Measurements from ENCODE around the gene SCGB1C1.
A peak's percentile ranks its signal among the peaks of the same experiment; 100 is the strongest.

SCGB1C1 gene

DNA sequence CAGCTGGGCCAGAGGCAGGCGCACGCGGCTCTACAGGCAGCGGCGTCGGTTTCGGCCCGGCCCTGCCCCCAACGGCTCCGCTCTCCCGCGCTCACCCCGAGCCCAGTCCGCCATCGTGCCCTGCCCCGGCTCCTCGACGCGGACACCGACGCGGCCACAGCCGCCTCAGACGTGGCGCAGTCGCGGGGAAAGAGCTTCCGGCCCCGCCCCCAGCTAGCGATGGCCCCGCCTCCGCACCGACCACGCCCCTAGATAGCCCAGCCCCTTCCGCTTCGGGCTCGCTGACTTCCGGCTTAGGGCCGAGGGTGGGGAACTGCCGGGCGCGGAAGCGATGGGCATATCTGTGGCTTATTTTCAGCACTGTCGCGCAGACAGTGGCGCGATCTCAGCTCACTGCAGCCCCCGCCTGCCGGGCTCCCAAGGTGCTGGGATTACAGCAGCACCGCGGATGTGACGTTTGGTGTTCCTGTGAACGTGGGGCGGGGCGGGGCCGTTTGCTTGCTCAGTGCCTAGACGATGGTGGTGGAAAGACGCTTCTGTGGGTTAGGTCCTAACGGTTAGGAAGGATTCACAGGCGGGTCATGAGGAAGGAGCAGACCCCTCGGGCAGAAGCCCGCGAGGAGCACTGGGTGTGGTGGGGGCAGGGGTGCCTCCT lies 14.5 kb downstream of the SCGB1C1 start, which contains the start of the genes BET1L and RIC8A:
BET1L (minus strand) TSS at position 192 of the 655 bp plus-strand sequence; CDS start at position 114, 78 bp downstream.
RIC8A (plus strand) TSS at position 501 of the 655 bp plus-strand sequence. CDS start 1,147 bp downstream, outside the sequence.
- DNase-seq (ENCODE audit: low read depth), result peak; percentile 94
- H3K4me3 ChIP-seq (ENCODE audit: low read depth, low read length), result peak within 1 kb of the TSS; percentile 88
- TF ChIP-seq, protein P1, sequence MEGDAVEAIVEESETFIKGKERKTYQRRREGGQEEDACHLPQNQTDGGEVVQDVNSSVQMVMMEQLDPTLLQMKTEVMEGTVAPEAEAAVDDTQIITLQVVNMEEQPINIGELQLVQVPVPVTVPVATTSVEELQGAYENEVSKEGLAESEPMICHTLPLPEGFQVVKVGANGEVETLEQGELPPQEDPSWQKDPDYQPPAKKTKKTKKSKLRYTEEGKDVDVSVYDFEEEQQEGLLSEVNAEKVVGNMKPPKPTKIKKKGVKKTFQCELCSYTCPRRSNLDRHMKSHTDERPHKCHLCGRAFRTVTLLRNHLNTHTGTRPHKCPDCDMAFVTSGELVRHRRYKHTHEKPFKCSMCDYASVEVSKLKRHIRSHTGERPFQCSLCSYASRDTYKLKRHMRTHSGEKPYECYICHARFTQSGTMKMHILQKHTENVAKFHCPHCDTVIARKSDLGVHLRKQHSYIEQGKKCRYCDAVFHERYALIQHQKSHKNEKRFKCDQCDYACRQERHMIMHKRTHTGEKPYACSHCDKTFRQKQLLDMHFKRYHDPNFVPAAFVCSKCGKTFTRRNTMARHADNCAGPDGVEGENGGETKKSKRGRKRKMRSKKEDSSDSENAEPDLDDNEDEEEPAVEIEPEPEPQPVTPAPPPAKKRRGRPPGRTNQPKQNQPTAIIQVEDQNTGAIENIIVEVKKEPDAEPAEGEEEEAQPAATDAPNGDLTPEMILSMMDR (IDR thresholded peaks at IDR 0.05; ENCODE audit: control insufficient read depth, extremely low read depth, insufficient read depth), result no peak

DNA sequence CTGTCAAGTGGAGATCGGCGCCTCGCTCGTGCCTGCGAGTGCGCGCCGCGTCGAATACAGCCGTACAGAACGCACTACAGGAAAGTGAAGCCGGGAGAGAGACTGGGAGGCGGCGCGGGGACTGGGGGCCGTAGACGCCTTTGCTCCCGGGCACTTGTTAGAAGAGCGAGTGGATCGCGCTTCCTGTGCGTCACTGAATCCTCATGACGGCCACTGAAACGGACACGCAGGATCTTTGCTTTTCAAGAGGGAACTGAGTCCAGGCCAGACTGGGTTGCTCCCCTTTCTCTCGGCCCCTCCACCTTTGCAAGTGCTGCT lies 14.9 kb downstream of the SCGB1C1 start:
- no peak for DNase-seq (ENCODE audit: low read depth)
- peak overlapping the region; percentile 88 for H3K4me3 ChIP-seq (ENCODE audit: low read depth, low read length)
- TF ChIP-seq, protein P1 (IDR thresholded peaks at IDR 0.05; ENCODE audit: control insufficient read depth, extremely low read depth, insufficient read depth), result no peak

DNA sequence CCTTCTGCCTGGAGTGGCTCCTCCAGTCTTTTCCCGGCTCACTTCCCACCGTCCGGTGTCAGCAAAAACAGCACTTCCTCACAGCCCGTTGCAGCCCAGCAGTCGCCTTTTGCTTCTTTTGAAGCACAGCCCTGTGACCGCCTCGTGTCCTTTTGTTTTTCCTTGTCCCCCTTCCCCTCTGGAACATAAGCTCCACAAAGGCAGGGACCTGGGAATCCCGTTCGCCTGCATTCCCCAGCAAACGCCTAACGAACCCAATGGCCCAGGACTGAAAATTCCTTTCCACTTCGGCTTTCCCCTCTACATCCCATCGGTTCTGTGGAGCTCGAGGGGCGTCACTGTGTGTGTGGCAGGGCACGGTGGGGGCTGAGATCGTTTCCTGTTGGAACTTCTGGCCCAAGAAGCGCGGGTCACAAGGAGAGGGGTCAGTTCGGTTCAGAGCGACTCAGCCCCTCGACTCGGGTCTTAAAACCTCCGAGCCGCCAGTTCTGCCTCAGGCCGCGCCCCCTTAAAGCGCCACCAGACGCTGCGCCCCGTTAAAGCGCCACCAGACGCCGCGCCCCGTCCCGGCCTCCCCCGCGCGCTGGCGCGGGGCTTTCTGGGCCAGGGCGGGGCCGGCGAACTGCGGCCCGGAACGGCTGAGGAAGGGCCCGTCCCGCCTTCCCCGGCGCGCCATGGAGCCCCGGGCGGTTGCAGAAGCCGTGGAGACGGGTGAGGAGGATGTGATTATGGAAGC lies 15.5 kb downstream of the SCGB1C1 start:
- peak overlapping the region; percentile 88 for H3K4me3 ChIP-seq (ENCODE audit: low read depth, low read length)
- TF ChIP-seq, protein P1 (IDR thresholded peaks at IDR 0.05; ENCODE audit: control insufficient read depth, extremely low read depth, insufficient read depth), result no peak
- DNase-seq (ENCODE audit: low read depth), result no peak

DNA sequence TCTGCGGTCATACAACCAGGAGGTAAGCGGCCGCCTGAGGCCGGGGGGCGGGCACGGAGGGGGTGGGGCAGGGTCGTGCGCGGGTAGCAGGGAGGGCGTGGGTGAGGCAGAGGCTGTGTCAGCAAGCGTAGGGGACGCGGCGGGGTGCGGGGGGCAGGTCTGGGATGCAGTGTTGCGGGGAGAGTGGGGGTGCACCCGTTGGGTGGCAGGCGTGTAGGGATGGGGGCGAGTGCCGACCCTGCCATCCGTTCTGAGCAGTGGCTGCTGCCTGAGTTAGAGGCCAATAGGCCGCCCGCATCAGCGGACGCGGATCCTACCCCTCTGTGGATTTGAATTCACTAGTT lies 16.0 kb downstream of the SCGB1C1 start:
- TF ChIP-seq, protein P1 (IDR thresholded peaks at IDR 0.05; ENCODE audit: control insufficient read depth, extremely low read depth, insufficient read depth), result no peak
- H3K4me3 ChIP-seq (ENCODE audit: low read depth, low read length), result peak overlapping the region; percentile 88
- DNase-seq (ENCODE audit: low read depth), result no peak

DNA sequence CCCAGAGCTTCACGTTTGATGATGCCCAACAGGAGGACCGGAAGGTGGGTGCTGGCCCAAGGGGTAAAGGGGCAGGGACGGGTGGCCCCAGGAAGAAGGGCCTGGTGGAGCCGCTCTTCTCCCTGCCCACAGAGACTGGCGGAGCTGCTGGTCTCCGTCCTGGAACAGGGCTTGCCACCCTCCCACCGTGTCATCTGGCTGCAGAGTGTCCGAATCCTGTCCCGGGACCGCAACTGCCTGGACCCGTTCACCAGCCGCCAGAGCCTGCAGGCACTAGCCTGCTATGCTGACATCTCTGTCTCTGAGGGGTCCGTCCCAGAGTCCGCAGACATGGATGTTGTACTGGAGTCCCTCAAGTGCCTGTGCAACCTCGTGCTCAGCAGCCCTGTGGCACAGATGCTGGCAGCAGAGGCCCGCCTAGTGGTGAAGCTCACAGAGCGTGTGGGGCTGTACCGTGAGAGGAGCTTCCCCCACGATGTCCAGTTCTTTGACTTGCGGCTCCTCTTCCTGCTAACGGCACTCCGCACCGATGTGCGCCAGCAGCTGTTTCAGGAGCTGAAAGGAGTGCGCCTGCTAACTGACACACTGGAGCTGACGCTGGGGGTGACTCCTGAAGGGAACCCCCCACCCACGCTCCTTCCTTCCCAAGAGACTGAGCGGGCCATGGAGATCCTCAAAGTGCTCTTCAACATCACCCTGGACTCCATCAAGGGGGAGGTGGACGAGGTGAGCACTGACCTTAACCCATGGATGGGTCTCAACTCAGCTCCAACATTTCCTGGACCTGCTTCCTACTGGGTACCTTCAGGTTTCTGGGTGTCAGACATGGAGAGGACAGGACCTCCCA lies 16.6 kb downstream of the SCGB1C1 start:
- peak overlapping the region; percentile 88 for H3K4me3 ChIP-seq (ENCODE audit: low read depth, low read length)
- DNase-seq (ENCODE audit: low read depth), result no peak

DNA sequence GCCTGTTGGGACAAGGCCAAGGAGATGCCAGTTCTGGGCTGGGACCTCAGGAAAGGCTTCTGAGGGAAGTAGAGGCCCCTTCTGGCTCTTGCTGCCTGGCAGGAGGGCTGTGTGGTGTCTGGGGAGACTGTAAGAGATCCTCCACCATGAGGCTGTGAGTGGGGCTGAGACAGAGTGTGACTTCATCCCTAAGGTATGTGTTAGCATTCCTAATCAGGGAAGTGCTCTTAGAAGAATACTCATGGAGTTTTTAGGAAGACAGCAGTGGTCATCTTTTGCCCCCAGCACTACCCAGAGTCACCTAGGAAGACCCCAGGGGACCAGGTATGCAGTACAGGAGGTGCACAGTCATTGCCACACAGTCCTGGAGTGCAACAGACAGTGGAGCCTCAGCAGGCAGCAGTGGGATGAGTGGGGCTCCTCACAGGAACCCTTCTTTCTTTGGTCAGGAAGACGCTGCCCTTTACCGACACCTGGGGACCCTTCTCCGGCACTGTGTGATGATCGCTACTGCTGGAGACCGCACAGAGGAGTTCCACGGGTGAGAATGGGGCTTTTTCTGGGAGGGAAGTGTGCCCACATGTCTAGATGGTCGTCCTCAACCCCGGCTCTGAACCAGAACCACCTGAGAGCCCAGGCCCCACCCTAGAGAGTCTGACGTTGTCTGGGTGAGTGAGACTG lies 17.4 kb downstream of the SCGB1C1 start:
- TF ChIP-seq, protein P1 (IDR thresholded peaks at IDR 0.05; ENCODE audit: control insufficient read depth, extremely low read depth, insufficient read depth), result no peak
- peak overlapping the region; percentile 88; the same call in 1 of the 2 replicates for H3K4me3 ChIP-seq (ENCODE audit: low read depth, low read length)
- no peak for DNase-seq (ENCODE audit: low read depth)

More for the DNA sequence above, 16.6 kb downstream of the SCGB1C1 start:
- TF ChIP-seq, protein P1 (IDR thresholded peaks at IDR 0.05; ENCODE audit: control insufficient read depth, extremely low read depth, insufficient read depth), result no peak

Data from LNCaP clone FGC (cell line).